ENCODE measurements around the gene SLC15A2. TPM values are rescaled to one million over a fixed set of nuclear protein-coding genes. Genes with fewer than 3 reads are reported as not detected.

The SLC15A2 gene
- total and polyA plus RNA-seq, 7 donors = 0.46 to 2.1 (median 1.1) TPM

DNA sequence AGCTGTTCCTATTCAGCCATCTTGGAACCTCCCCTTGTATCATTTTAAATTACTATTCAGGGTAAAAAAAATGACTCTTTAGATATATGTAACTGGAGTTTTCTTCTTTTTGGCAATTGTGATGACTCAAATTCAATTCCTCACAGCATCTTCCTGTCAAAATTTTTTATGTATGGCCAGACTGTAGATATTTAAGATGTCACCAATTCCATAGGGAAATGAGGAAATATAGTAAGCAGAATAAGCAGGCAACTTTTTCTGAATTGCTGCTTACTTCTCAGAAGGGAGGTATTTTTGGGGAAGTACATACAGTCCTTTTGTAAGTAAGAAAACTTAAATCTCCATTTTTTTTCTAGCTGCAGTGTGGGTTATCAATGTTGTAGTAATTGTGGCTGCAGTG, 30.4 kb upstream of the SLC15A2 start:
- DNase-seq = no peak
- Histone ChIP-seq H3K9me3 (no peaks in the 10 kb centered on the region), H3K27me3 (no peaks in the 10 kb centered on the region), H3K4me3 (no peak overlapping the region), H3K36me3 (peaks cover 0 to 3% (median 0%) of the 10 kb centered on the region in 4 donors), H3K4me1 (no peaks in the 10 kb centered on the region), H3K27ac (no peak overlapping the region)
- TF ChIP-seq, protein P1, sequence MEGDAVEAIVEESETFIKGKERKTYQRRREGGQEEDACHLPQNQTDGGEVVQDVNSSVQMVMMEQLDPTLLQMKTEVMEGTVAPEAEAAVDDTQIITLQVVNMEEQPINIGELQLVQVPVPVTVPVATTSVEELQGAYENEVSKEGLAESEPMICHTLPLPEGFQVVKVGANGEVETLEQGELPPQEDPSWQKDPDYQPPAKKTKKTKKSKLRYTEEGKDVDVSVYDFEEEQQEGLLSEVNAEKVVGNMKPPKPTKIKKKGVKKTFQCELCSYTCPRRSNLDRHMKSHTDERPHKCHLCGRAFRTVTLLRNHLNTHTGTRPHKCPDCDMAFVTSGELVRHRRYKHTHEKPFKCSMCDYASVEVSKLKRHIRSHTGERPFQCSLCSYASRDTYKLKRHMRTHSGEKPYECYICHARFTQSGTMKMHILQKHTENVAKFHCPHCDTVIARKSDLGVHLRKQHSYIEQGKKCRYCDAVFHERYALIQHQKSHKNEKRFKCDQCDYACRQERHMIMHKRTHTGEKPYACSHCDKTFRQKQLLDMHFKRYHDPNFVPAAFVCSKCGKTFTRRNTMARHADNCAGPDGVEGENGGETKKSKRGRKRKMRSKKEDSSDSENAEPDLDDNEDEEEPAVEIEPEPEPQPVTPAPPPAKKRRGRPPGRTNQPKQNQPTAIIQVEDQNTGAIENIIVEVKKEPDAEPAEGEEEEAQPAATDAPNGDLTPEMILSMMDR (IDR thresholded peaks at IDR 0.05) = no peak
- TF ChIP-seq EP300 (IDR thresholded peaks at IDR 0.05) (no peak), POLR2A (IDR thresholded peaks at IDR 0.05) (no peak), POLR2AphosphoS5 (IDR thresholded peaks at IDR 0.05) (no peak)
- intact Hi-C loops (cut with DNase I) = no loop called here

DNA sequence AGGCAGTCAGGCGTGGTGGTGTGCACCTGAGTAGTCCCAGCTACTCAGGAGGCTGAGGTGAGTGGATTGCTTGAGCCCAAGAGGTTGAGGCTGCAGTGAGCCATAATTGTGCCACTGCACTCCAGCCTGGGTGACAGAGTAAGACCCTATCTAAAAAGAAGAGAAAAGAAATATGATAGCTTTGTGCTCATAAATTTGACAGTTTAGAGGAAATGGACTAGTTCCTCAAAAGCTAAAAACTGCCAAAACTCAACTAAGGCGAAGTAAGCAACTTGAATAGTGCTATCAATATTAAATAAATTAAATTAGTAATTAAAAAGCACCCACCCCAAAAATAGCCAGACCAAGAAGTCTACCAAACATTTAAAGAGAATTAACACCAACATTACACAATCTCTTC, 24.5 kb upstream of the SLC15A2 start:
- intact Hi-C loops (cut with DNase I) = no loop called here
- no peak overlapping the region for H3K27ac ChIP-seq
- peaks cover 0 to 9% (median 0%) of the 10 kb centered on the region in 4 donors for H3K36me3 ChIP-seq

DNA sequence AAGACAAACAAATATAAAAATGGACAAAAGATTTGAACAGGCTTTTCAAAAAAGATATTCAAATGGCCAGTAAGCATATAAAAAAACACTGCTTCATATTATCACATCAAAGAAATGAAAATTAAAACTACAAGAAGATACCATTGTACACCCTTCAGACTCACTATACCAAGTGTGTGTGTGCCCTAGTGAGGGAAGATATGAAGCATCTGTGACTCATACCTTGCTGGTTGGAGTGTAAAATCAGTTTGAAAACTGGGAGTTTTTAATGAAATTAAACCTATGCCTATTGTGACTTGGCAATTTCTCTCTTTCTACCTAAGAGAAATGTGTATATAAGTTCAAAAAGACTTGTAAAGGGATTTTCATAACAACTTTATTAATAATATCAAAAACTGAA, 23.5 kb upstream of the SLC15A2 start:
- intact Hi-C loops (cut with DNase I) = no loop called here
- Histone ChIP-seq H3K27ac (no peak overlapping the region), H3K4me3 (no peak overlapping the region)

More for the DNA sequence above, 24.5 kb upstream of the SLC15A2 start:
- WGBS, 2 donors = 78 to 95% methylated on average over 2 of the region's 2 CpGs
- Histone ChIP-seq H3K4me1 (no peaks in the 10 kb centered on the region), H3K27me3 (no peaks in the 10 kb centered on the region), H3K9me3 (no peaks in the 10 kb centered on the region), H3K4me3 (no peak overlapping the region)
- DNase-seq = no peak
- TF ChIP-seq, protein P1 (IDR thresholded peaks at IDR 0.05) = no peak
- TF ChIP-seq POLR2A (IDR thresholded peaks at IDR 0.05) (no peak), EP300 (IDR thresholded peaks at IDR 0.05) (no peak), POLR2AphosphoS5 (IDR thresholded peaks at IDR 0.05) (no peak)

DNA sequence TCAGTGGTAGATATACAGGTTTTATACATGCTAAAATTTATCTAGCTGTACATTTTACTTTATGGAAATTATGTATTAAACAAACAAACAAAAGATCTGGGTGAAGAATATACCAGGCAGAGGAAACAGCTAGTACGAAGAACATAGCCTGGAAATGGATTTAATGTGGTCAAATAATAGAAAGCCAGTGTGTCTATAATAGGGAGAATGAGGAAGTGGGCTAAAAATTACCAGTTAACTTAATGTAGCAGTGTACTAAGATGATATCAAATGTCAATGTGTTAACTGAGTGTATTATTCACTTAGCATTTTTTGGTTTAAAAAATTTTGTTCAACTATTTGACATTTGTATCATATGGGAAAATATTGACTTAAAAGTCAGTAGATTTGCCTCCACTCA, 22.8 kb upstream of the SLC15A2 start:
- no peak for TF ChIP-seq POLR2A (IDR thresholded peaks at IDR 0.05)
- H3K36me3 ChIP-seq = peaks cover 0 to 9% (median 0%) of the 10 kb centered on the region in 4 donors
- DNase-seq = no peak
- no peaks in the 10 kb centered on the region for H3K9me3 ChIP-seq
- no peaks in the 10 kb centered on the region for H3K27me3 ChIP-seq
- H3K27ac ChIP-seq = no peak overlapping the region
- 48 to 83% methylated on average over 1 of the region's 1 CpG for WGBS, 2 donors
- H3K4me3 ChIP-seq = no peak overlapping the region
- no peaks in the 10 kb centered on the region for H3K4me1 ChIP-seq
- intact Hi-C loops (cut with DNase I) = no loop called here

More for the DNA sequence above, 23.5 kb upstream of the SLC15A2 start:
- H3K4me1 ChIP-seq = no peaks in the 10 kb centered on the region
- H3K9me3 ChIP-seq = no peaks in the 10 kb centered on the region
- no peaks in the 10 kb centered on the region for H3K27me3 ChIP-seq
- DNase-seq = no peak
- H3K36me3 ChIP-seq = peaks cover 0 to 9% (median 0%) of the 10 kb centered on the region in 4 donors
- TF ChIP-seq EP300 (IDR thresholded peaks at IDR 0.05) (no peak), POLR2AphosphoS5 (IDR thresholded peaks at IDR 0.05) (no peak), POLR2A (IDR thresholded peaks at IDR 0.05) (no peak)
- TF ChIP-seq, protein P1 (IDR thresholded peaks at IDR 0.05) = no peak

DNA sequence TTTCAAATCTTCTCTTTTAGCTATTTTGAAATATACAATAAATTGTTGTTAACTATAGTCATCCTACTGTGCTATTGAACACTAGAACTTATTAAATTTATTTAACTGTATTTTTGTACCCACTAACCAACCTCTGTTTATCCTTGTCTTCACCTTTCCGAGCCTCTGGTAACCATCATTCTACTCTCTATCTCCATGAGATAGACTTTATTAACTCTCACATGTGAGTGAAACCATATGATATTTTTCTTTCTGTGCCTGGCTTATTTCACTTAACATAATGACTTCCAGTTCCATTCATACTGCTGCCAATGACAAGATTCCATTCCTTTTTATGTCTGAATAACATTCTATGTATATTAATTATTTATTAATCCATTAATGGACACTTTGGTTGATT, 15.8 kb upstream of the SLC15A2 start:
- no peak overlapping the region for H3K4me3 ChIP-seq
- no peaks in the 10 kb centered on the region for H3K4me1 ChIP-seq
- no peak for DNase-seq
- TF ChIP-seq, protein P1 (IDR thresholded peaks at IDR 0.05) = no peak
- no peak for TF ChIP-seq POLR2A (IDR thresholded peaks at IDR 0.05)
- TF ChIP-seq EP300 (IDR thresholded peaks at IDR 0.05) = no peak
- TF ChIP-seq POLR2AphosphoS5 (IDR thresholded peaks at IDR 0.05) = no peak
- no peaks in the 10 kb centered on the region for H3K9me3 ChIP-seq
- intact Hi-C loops (cut with DNase I) = no loop called here
- no peaks in the 10 kb centered on the region for H3K27me3 ChIP-seq
- H3K36me3 ChIP-seq = no peaks in the 10 kb centered on the region
- H3K27ac ChIP-seq = no peak overlapping the region
- 87 to 90% methylated on average over 1 of the region's 1 CpG for WGBS, 2 donors

Data from sigmoid colon (tissue), 7 donors.